ENCODE measurements around the gene MCM3AP. TPM values are rescaled to one million over a fixed set of nuclear protein-coding genes. Genes with fewer than 3 reads are reported as not detected.

The MCM3AP gene
- total RNA-seq, 4 donors from 2014 or later: 96.7 to 178 (median 148) TPM

GRCh38 chr21:46215436-46216131, 69.8 kb downstream of the MCM3AP start:
- TF ChIP-seq, protein P1, sequence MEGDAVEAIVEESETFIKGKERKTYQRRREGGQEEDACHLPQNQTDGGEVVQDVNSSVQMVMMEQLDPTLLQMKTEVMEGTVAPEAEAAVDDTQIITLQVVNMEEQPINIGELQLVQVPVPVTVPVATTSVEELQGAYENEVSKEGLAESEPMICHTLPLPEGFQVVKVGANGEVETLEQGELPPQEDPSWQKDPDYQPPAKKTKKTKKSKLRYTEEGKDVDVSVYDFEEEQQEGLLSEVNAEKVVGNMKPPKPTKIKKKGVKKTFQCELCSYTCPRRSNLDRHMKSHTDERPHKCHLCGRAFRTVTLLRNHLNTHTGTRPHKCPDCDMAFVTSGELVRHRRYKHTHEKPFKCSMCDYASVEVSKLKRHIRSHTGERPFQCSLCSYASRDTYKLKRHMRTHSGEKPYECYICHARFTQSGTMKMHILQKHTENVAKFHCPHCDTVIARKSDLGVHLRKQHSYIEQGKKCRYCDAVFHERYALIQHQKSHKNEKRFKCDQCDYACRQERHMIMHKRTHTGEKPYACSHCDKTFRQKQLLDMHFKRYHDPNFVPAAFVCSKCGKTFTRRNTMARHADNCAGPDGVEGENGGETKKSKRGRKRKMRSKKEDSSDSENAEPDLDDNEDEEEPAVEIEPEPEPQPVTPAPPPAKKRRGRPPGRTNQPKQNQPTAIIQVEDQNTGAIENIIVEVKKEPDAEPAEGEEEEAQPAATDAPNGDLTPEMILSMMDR (IDR thresholded peaks at IDR 0.05): no peak
- TF ChIP-seq POLR2A (IDR thresholded peaks at IDR 0.05): no peak
- peaks cover 0 to 94% (median 0%) of the 10 kb centered on the region in 3 donors for H3K36me3 ChIP-seq

DNA sequence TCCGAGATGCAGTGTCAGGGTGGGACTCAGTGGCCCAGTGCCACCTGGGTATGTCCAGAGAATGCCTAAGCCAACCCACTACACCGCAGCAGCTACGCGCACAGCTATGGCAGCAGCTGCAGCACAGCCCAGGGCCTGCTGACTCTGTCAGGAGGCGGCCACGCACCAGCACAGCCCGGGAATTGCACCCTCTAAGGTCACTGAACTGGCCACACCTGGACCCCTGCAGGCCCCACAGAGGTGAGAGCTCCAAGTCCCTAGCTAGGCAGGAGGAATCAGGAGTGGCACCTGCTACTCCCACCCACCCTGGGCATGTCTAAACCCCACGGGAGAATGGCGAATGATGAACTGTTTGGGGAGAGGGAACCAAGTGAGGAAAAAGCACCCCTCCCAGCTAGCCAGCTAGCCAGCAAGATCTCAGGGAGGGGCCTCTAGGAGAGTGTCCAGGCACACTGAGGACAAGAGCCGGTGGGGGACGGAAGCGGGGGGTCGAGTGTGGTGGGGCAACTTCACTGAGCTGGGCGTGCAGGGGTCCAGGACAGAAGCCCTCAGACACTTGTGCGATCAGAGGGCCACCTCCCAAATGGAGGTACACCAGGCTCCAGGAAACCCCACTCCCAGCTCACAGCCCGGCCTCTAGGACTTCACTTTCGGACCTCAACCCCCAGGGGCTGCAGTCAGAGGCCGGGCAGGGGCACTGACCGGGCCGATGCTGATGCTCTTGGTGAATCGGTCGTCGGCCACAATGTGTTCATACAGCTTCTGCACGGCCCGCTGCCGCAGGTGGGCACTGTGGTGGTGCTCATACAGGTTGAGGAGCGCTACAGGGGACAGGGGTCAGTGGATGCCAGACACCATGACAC, 70.7 kb downstream of the MCM3AP start:
- DNase-seq: peak in 2 of 3 donors; percentile 28 to 32
- no peaks in the 10 kb centered on the region for H3K27me3 ChIP-seq

More at GRCh38 chr21:46215436-46216131, 69.8 kb downstream of the MCM3AP start:
- no peaks in the 10 kb centered on the region for H3K9me3 ChIP-seq
- H3K4me3 ChIP-seq: no peak overlapping the region
- no peak overlapping the region for H3K27ac ChIP-seq
- H3K4me1 ChIP-seq: no peaks in the 10 kb centered on the region
- H3K27me3 ChIP-seq: no peaks in the 10 kb centered on the region
- DNase-seq: peak in 2 of 3 donors; percentile 35 to 42

GRCh38 chr21:46213620-46214286, 71.7 kb downstream of the MCM3AP start:
- no peaks in the 10 kb centered on the region for H3K27me3 ChIP-seq
- no peaks in the 10 kb centered on the region for H3K4me1 ChIP-seq
- peak in 2 of 3 donors; percentile 28 to 34 for DNase-seq
- H3K36me3 ChIP-seq: peaks cover 0 to 91% (median 0%) of the 10 kb centered on the region in 3 donors
- H3K27ac ChIP-seq: no peak overlapping the region
- no peak overlapping the region for H3K4me3 ChIP-seq
- no peak for TF ChIP-seq POLR2A (IDR thresholded peaks at IDR 0.05)
- TF ChIP-seq, protein P1 (IDR thresholded peaks at IDR 0.05): no peak
- no peaks in the 10 kb centered on the region for H3K9me3 ChIP-seq

More for the DNA sequence above, 70.7 kb downstream of the MCM3AP start:
- no peak overlapping the region for H3K27ac ChIP-seq
- no peak for TF ChIP-seq POLR2A (IDR thresholded peaks at IDR 0.05)
- TF ChIP-seq, protein P1 (IDR thresholded peaks at IDR 0.05): no peak
- H3K4me3 ChIP-seq: no peak overlapping the region
- H3K9me3 ChIP-seq: no peaks in the 10 kb centered on the region
- H3K4me1 ChIP-seq: no peaks in the 10 kb centered on the region
- H3K36me3 ChIP-seq: peaks cover 0 to 91% (median 0%) of the 10 kb centered on the region in 3 donors

- no peak overlapping the region for H3K4me3 ChIP-seq
- TF ChIP-seq, protein P1 (IDR thresholded peaks at IDR 0.05): no peak
- no peak for TF ChIP-seq POLR2A (IDR thresholded peaks at IDR 0.05)
- no peaks in the 10 kb centered on the region for H3K27me3 ChIP-seq
- H3K9me3 ChIP-seq: no peaks in the 10 kb centered on the region
- DNase-seq: peak in 2 of 3 donors; percentile 7 to 40
- no peaks in the 10 kb centered on the region for H3K4me1 ChIP-seq
- peaks cover 0 to 93% (median 0%) of the 10 kb centered on the region in 3 donors for H3K36me3 ChIP-seq
- H3K27ac ChIP-seq: no peak overlapping the region
These were observed 72.5 kb downstream of the MCM3AP start for GRCh38 chr21:46212721-46213484.

All from Peyer's patch (tissue), 4 donors.